Left colon (tissue), 2 donors: Measurements from ENCODE around the gene YEATS2. TPM values are rescaled to one million over a fixed set of nuclear protein-coding genes. Genes with fewer than 3 reads are reported as not detected.
"Not testable (repeated sequence)": the region's sequence is repeated elsewhere in the genome, so short reads cannot be mapped to it uniquely, and the experiment has no call there.

Experiments
- ATAC-seq: fragments of 200-7000 bp; cut with Tn5 transposase; one replicate; pipeline ENCODE4 v1.9.1; 2020; ENCODE audit warnings: mild to moderate bottlenecking, moderate library complexity
- DNase-seq, 2 donors: peaks; one replicate each; pipeline ENCODE4 v3.0.0-alpha.2; 2020
- intact Hi-C, 2 donors: fragments of 100-400 bp; cut with DNase I in 1 of 2; cut with micrococcal nuclease in 1 of 2; formaldehyde crosslinking; loops; one replicate each; pipeline versions ENCODE4 v1.11.2 to v1.14.0; 2022; cut with DNase I, micrococcal nuclease
- total RNA-seq, 2 donors: library from RNA; stranded (reverse); fragmentation: NEBNext Ultra II Directional; extraction: Animal tissue kit (Norgen Biotek cat#: 25700); gene quantifications; one replicate each; pipeline ENCODE4 v1.2.1, GENCODE V29; 2021
- donor health status: DM: no; HTN: no; CAD: no.
- donor health status: DM: yes; HTN: yes; CAD: no.

The YEATS2 gene
- total RNA-seq, 2 donors from 2014 or later: 14.1 to 15.0 TPM

- ATAC-seq (peak; percentile 92), DNase-seq (peak; percentile 73 to 83)
- intact Hi-C loops: loop anchor here in 1 of 2 donors (10.0 kb wide), 1 partner anchor 302 kb away; no protein-coding TSS in a partner anchor
Observed at GRCh38 chr3:183766745-183767606, 69.4 kb downstream of the YEATS2 start.

DNA sequence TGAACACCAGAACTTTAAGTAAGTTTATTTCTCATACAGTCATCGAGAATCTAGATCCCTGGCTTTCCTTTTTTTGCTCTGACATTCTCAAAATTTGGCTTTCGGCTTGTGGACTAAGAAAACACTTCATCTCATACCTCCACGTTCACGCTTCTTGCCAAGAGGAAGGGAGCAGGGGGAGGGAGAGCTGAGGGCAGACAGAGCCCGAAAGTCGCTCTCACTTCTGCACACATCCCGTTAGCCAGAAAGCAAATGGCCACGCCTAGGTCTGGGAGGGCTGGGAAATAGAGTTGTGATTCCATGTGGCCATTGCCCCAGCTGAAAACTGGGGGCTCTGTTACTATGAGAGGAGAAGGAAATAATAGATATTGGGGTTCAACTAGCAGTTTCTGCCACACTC is 70.5 kb downstream of the YEATS2 start:
- intact Hi-C loops: loop anchor here in 1 of 2 donors (10.0 kb wide), 1 partner anchor 303 kb away; no protein-coding TSS in a partner anchor
- DNase-seq (no peak), ATAC-seq (no peak)

DNA sequence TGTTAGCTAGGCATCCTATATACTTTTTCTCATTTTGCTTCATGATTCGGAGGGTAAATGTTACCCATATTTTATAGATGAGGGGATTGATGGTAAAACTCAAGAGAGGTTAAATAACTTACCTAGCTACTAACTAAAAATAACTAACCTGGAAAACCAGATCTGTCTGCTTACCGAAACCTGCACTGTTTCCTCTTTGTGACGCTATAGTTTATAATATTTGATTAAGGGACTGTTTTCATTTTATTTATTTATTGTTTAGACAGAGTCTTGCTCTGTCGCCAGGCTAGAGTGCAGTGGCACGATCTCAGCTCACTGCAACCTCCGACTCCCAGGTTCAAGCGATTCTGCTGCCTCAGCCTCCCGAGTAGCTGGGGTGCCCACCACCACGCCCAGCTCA is 71.9 kb downstream of the YEATS2 start:
- no peak for ATAC-seq
- intact Hi-C loops: loop anchor here in 1 of 2 donors (10.0 kb wide), 1 partner anchor 305 kb away; no protein-coding TSS in a partner anchor
- DNase-seq: no peak

DNA sequence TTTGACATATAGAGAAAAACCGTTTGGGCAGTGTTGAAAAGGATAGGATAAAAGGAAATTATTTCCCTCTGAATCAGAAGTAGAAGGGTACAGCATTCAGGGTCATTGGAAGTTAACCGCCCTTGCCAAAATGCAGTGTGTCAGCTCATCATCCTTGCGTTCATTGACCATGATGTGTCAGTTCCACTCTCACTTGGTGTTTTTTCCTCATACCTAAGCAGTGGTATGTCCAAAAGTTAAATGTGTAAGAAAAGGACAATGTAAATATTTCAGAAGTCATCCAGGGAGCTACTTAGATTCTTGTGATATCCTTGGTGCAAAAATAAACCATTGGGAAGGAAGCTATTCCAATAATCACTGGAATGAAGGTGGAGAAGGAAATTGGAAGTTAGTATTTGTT is 77.0 kb downstream of the YEATS2 start:
- no peak for ATAC-seq
- DNase-seq: no peak
- intact Hi-C loops: no loop called here

DNA sequence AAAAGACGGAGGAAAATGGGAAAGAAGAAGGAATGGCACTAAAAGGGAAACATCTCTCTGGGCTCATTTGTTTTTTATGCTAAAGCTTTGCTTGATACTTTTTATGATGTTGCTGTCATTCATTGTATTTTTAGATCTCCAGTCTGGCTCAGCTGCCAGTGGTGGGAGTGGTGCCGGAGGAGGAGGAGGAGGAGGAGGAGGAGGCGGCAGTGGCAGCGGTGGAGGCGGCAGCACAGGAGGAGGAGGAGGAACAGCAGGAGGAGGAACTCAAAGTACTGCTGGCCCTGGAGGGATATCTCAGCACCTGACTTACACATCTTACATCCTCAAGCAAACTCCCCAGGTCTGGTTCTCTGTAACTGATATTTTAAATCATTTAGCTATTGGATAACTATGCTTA is 78.2 kb downstream of the YEATS2 start:
- peak; percentile 60 for ATAC-seq
- no peak for DNase-seq
- intact Hi-C loops: no loop called here

- ATAC-seq, DNase-seq, intact Hi-C loops: not testable (repeated sequence)
Observed at GRCh38 chr3:183776451-183776850, 78.9 kb downstream of the YEATS2 start.

GRCh38 chr3:183777016-183777618 is 79.5 kb downstream of the YEATS2 start:
- intact Hi-C loops: no loop called here
- no peak for DNase-seq
- ATAC-seq: no peak

DNA sequence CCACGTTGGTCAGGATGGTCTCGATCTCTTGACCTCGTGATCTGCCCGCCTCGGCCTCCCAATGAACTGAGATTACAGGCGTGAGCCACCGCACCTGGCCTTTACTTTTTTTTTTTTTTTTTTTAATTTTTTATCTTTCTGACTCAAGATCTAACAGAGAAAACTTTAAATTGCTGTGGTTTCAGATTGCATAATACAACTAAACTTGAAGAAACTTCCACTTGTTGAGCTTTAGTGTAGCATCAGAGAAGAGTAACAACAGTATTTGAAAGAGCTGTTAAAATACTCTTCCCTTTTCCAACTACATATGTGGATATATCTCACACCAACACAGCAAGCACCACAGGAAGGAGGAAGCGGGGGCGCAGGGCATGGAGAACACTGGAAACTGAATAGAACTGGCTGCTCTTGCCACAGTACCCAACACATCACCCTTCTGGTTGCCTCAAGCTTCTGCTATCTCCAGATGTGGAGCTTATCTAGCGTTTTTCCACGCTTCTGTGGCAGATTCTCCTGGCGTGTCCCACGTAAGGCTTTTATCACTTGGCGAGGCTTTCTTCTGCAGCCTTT is 82.4 kb downstream of the YEATS2 start:
- no peak for ATAC-seq
- DNase-seq: no peak
- intact Hi-C loops: no loop called here

GRCh38 chr3:183781246-183781645 is 83.6 kb downstream of the YEATS2 start:
- ATAC-seq: no peak

DNA sequence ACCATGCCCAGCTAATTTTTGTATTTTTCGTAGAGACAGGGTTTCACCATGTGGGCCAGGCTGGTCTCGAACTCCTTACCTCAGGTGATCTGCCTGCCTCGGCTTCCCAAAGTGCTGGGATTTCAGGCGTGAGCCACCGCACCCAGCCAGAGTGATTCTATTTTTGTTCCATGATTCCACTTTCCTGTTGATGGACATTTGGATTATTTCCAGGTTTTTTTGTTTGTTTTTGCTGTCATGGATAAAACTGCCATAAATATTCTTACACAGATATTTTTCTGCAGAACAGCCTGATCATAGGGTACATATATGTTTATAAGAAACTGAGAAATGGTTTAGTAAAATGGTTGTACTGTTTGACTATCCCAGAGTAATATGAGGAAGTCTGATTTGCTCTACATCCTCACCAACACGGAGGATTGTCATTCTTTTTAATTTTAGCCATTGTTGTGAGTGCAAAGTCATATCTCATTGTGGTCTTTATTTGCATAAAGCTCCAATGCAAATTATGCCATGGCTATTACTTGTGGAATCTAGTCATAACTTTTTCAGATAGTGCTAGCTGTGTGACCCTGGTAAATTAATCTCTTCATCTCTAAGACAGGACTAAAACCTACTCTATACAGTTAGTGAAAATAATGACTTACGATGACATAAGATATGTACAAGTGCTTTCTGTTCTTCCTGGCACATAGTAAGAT is 85.1 kb downstream of the YEATS2 start:
- no peak for ATAC-seq
- no peak for DNase-seq
- intact Hi-C loops: no loop called here

More at GRCh38 chr3:183781246-183781645, 83.6 kb downstream of the YEATS2 start:
- intact Hi-C loops: no loop called here
- DNase-seq: no peak

- DNase-seq, ATAC-seq, intact Hi-C loops: not testable (repeated sequence)
Observed at GRCh38 chr3:183784503-183784902, 86.9 kb downstream of the YEATS2 start.

GRCh38 chr3:183789826-183790225 is 92.2 kb downstream of the YEATS2 start:
- DNase-seq (no peak), ATAC-seq (no peak)
- intact Hi-C loops: no loop called here

GRCh38 chr3:183790700-183791099 is 93.1 kb downstream of the YEATS2 start:
- intact Hi-C loops: no loop called here
- ATAC-seq (no peak), DNase-seq (no peak)

- intact Hi-C loops: no loop called here
- ATAC-seq (no peak), DNase-seq (no peak)
Observed at GRCh38 chr3:183792976-183793375, 95.4 kb downstream of the YEATS2 start.

DNA sequence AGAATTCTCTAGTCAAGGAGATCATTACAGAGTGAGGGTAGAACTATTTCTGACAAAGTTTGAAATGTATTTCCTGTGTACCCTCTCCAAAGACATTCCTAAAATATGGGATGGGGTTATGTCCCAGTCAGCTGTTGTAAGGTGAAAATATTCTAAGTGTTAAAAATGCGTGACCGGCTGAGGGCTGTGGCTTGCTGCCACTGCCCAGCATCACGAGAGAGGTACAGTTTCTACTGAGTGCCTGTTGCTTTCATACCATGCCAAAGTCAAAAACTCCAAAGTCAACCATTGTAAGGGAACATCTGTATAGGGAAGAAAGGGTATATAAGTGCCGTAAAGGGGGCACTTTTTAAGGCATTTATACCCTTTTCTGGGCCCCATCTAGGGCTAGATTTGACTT is 96.9 kb downstream of the YEATS2 start:
- ATAC-seq (no peak), DNase-seq (no peak)
- intact Hi-C loops: no loop called here

GRCh38 chr3:183796372-183796771 is 98.8 kb downstream of the YEATS2 start:
- no peak for ATAC-seq
- intact Hi-C loops: no loop called here
- DNase-seq: no peak

DNA sequence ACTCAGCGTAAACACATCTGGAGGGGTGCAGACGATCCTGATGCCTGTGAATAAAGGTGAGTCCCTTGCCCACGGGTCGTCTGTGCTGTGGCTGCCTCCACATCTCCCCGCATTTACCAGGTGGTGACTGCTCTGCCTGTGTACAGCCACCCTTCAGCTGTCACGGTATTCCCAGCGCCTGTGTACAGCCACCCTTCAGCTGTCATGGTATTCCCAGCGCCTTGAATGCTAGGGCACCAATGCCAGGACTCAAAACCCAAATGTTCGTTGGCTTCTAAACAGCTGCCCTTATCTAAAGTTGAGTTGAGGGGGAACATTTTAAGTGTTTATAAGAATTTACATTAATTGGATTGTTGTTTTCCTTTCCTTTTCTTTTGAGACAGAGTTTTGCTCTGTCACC is 100.4 kb downstream of the YEATS2 start:
- no peak for DNase-seq
- intact Hi-C loops: no loop called here
- no peak for ATAC-seq

- intact Hi-C loops: no loop called here
- ATAC-seq (no peak), DNase-seq (no peak)
Observed at GRCh38 chr3:183799461-183799860, 101.9 kb downstream of the YEATS2 start.

DNA sequence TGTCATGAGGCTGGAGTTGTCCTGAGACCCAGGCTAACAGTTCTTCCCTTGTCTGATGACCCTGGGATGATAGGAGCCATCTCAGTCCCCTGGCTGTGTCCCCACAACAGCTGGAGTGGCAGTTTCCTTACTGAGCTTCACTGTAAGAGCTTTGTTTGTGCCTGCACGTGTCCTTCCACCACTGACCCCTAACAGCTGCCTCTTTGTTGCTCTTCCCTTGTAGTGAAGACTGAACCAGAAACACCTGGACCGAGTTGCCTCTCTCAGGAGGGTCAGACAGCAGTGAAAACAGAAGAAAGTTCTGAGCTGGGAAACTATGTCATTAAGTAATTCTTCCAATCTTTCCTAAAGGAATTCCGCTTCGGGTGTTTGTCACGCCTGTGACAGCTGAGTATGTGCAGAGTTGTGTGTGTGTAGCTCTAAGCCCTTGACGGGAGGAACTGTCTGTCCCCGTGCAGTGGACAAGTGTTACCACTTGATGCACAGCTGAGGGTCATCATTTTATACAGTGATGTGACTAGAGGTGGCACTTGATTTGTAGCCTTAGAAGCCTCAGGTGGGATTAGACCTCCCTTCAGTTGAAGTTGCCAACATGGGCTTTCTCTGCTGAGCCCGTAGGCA is 102.8 kb downstream of the YEATS2 start:
- ATAC-seq: no peak

More for the DNA sequence above, 102.8 kb downstream of the YEATS2 start:
- no peak for DNase-seq
- intact Hi-C loops: no loop called here
